Thyroid gland (tissue), 4 donors: Measurements from ENCODE around the gene DPP6.

Source experiments
- CTCF ChIP-seq, 6 experiments: fragments of 200-600 bp in 3 of 6; fragments of 450-650 bp in 3 of 6; sonication (generic) in 3 of 6; IDR thresholded peaks; one replicate each; pipeline ENCODE4 v1.5.1; 2016 to 2019; ENCODE audit warnings: antibody characterized with exemption in 6 of 6, mild to moderate bottlenecking in 2 of 6, inconsistent platforms in 1 of 6, moderate library complexity in 1 of 6
- POLR2A ChIP-seq, 2 donors: fragments of 450-650 bp; IDR thresholded peaks; one replicate each; pipeline ENCODE4 v1.6.1; 2017; ENCODE audit warnings: antibody characterized with exemption in 2 of 2, mild to moderate bottlenecking in 2 of 2, moderate library complexity in 1 of 2

- TF ChIP-seq CTCF (IDR thresholded peaks at IDR 0.05), result no peak
- TF ChIP-seq POLR2A (IDR thresholded peaks at IDR 0.05), result no peak
These were observed 774.8 kb downstream of the DPP6 start for GRCh38 chr7:154827007-154827406.
